ENCODE results near the gene SPSB1.

Gene SPSB1

DNA sequence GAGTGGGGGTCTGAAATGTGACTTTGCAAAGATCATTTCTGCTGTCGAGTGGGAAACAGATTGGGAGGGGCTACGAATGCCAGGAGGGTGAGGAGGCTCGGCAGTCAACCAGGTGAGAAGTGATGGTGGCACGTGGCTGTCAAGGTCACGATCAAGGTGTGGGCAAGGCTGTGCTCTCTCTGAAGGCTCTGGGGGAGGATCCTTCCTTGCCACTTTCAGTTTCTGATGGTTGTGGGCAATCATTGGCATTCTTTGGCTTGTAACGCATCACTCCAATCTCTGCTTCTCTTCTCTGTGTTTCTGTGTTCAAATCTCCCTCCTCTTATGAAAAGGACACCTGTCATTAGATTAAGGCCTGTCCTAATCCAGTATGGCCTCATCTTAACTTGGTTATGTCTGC is 6.1 kb upstream of the SPSB1 start:
- Histone ChIP-seq H3K4me3 (ENCODE audit: low read length) (no peak overlapping the region), H3K9me3 (replicated peaks; ENCODE audit: insufficient read depth, low read length) (no peaks in the 10 kb centered on the region), H3K9ac (ENCODE audit: low read length) (no peak overlapping the region), H3K9me2 (replicated peaks; ENCODE audit: insufficient read depth, low read length) (no peaks in the 10 kb centered on the region), H3F3A (ENCODE audit: insufficient read depth, low read length) (peaks cover 22% of the 10 kb centered on the region; the same call in 1 of the 2 replicates), H2AFZ (ENCODE audit: low read length) (0 out of 2 replicates have a peak overlapping the region, but pooled peaks have one; percentile 17), H3K4me1 (ENCODE audit: low read length) (peaks cover 34% of the 10 kb centered on the region), H3K36me3 (replicated peaks; ENCODE audit: insufficient read depth, low read length) (no peaks in the 10 kb centered on the region), H3K27me3 (replicated peaks; ENCODE audit: insufficient read depth, low read length) (no peaks in the 10 kb centered on the region), H3K27ac (ENCODE audit: low read length) (no peak overlapping the region), H4K20me1 (ENCODE audit: insufficient read depth, low read length) (no peaks in the 10 kb centered on the region), H3K79me2 (ENCODE audit: low read length) (no peaks in the 10 kb centered on the region), H3K4me2 (ENCODE audit: low read depth, low read length) (no peak overlapping the region)
- peak; percentile 71 for DNase-seq
- no peak for TF ChIP-seq EZH2phosphoT487 (IDR thresholded peaks at IDR 0.05; ENCODE audit: low read length)
- TF ChIP-seq, protein P1, sequence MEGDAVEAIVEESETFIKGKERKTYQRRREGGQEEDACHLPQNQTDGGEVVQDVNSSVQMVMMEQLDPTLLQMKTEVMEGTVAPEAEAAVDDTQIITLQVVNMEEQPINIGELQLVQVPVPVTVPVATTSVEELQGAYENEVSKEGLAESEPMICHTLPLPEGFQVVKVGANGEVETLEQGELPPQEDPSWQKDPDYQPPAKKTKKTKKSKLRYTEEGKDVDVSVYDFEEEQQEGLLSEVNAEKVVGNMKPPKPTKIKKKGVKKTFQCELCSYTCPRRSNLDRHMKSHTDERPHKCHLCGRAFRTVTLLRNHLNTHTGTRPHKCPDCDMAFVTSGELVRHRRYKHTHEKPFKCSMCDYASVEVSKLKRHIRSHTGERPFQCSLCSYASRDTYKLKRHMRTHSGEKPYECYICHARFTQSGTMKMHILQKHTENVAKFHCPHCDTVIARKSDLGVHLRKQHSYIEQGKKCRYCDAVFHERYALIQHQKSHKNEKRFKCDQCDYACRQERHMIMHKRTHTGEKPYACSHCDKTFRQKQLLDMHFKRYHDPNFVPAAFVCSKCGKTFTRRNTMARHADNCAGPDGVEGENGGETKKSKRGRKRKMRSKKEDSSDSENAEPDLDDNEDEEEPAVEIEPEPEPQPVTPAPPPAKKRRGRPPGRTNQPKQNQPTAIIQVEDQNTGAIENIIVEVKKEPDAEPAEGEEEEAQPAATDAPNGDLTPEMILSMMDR (IDR thresholded peaks at IDR 0.05; ENCODE audit: low read length) = no peak
- TF ChIP-seq EZH2 (optimal IDR thresholded peaks at IDR 0.05; ENCODE audit: low read depth, low read length) = no peak

DNA sequence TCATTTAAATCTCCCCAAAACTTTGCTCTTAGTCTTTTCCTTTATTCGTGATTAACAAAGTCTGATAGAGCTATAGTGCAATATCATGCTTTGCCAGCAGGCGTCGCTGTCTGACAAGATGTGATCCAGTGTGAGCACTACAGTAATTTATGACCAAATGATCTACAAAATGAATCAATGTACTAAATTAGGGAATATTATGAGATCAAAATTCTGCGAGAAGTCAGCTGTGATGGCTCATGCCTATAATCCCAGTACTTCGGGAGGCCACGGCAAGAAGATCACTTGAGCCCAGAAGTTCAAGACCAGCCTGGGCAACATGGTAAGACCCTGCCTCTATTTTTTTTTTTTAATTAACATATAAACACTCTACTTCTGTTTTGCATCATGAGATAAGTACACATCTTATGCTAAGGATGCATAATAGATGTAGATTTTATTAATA is 3.6 kb upstream of the SPSB1 start:
- no peaks in the 10 kb centered on the region for H3K9me2 ChIP-seq (replicated peaks; ENCODE audit: insufficient read depth, low read length)
- H3K9me3 ChIP-seq (replicated peaks; ENCODE audit: insufficient read depth, low read length) = no peaks in the 10 kb centered on the region
- H3K4me1 ChIP-seq (ENCODE audit: low read length) = peaks cover 17% of the 10 kb centered on the region
- H3K9ac ChIP-seq (ENCODE audit: low read length) = no peak overlapping the region
- peaks cover 4% of the 10 kb centered on the region for H3K79me2 ChIP-seq (ENCODE audit: low read length)
- no peak overlapping the region for H3K4me2 ChIP-seq (ENCODE audit: low read depth, low read length)
- DNase-seq = peak; percentile 78
- H3K36me3 ChIP-seq (replicated peaks; ENCODE audit: insufficient read depth, low read length) = no peaks in the 10 kb centered on the region
- H2AFZ ChIP-seq (ENCODE audit: low read length) = no peak overlapping the region
- H3F3A ChIP-seq (ENCODE audit: insufficient read depth, low read length) = 0 out of 2 replicates have a peak, but pooled peaks cover 9% of the 10 kb centered on the region
- no peaks in the 10 kb centered on the region for H4K20me1 ChIP-seq (ENCODE audit: insufficient read depth, low read length)
- H3K4me3 ChIP-seq (ENCODE audit: low read length) = no peak overlapping the region
- no peak overlapping the region for H3K27ac ChIP-seq (ENCODE audit: low read length)
- TF ChIP-seq, protein P1 (IDR thresholded peaks at IDR 0.05; ENCODE audit: low read length) = peak; percentile 90
- no peak for TF ChIP-seq EZH2phosphoT487 (IDR thresholded peaks at IDR 0.05; ENCODE audit: low read length)
- no peak for TF ChIP-seq EZH2 (optimal IDR thresholded peaks at IDR 0.05; ENCODE audit: low read depth, low read length)
- 0 out of 2 replicates have a peak, but pooled peaks cover 3% of the 10 kb centered on the region for H3K27me3 ChIP-seq (replicated peaks; ENCODE audit: insufficient read depth, low read length)

DNA sequence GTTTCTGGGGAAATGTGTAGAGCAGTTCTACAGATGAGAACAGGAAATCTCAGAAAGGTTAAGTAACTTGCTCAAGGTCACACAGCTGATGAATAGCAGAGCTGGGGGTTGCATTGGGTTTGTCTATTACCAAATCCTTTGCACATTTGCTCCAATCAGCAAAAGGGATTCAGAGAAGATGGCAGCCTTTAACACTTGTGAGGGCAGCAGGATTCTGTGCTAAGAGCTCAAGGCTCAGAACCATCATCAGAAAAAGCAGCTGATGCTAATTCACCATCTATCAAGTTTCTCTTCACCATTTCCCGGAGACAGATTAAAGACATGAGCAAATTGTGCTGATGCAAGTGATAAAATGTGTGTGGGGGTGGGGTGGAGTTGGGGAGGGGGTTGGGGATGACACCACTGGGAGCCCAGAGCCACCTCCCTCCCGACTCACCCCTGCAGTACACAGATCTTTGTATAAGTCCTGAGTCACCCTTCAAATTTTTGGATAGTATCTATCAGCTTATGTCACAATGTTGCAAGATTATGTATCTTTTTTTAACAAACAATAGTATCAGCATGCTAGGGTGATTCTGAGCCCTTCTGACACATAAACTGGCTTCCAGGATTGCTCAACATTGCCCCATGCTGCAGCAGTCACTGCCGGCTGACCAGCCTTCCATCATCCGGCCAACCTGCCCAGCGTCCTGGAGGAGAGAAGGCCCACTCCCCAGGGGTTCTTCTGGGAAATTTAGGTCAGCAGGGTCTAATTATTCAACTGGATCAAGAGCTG is 2.8 kb upstream of the SPSB1 start:
- Histone ChIP-seq H3K4me1 (ENCODE audit: low read length) (peaks cover 25% of the 10 kb centered on the region), H2AFZ (ENCODE audit: low read length) (no peak overlapping the region), H3K9ac (ENCODE audit: low read length) (no peak overlapping the region), H3K36me3 (replicated peaks; ENCODE audit: insufficient read depth, low read length) (no peaks in the 10 kb centered on the region), H3K4me3 (ENCODE audit: low read length) (no peak overlapping the region), H3K4me2 (ENCODE audit: low read depth, low read length) (no peak overlapping the region), H3F3A (ENCODE audit: insufficient read depth, low read length) (0 out of 2 replicates have a peak, but pooled peaks cover 9% of the 10 kb centered on the region), H4K20me1 (ENCODE audit: insufficient read depth, low read length) (no peaks in the 10 kb centered on the region), H3K27me3 (replicated peaks; ENCODE audit: insufficient read depth, low read length) (0 out of 2 replicates have a peak, but pooled peaks cover 3% of the 10 kb centered on the region), H3K9me3 (replicated peaks; ENCODE audit: insufficient read depth, low read length) (no peaks in the 10 kb centered on the region), H3K9me2 (replicated peaks; ENCODE audit: insufficient read depth, low read length) (no peaks in the 10 kb centered on the region), H3K79me2 (ENCODE audit: low read length) (peaks cover 7% of the 10 kb centered on the region), H3K27ac (ENCODE audit: low read length) (no peak overlapping the region)
- TF ChIP-seq EZH2phosphoT487 (IDR thresholded peaks at IDR 0.05; ENCODE audit: low read length) (no peak), EZH2 (optimal IDR thresholded peaks at IDR 0.05; ENCODE audit: low read depth, low read length) (no peak)
- TF ChIP-seq, protein P1 (IDR thresholded peaks at IDR 0.05; ENCODE audit: low read length) = no peak
- DNase-seq = no peak
